ENCODE measurements around the gene CFAP61. TPM values are rescaled to one million over a fixed set of nuclear protein-coding genes. Genes with fewer than 3 reads are reported as not detected.

The CFAP61 gene
- total RNA-seq, 1 donor from 2014 or later, result not detected

- Histone ChIP-seq H3K4me1 (no peaks in the 10 kb centered on the region), H3K27ac (no peak overlapping the region), H3K9me3 (no peaks in the 10 kb centered on the region), H3K4me3 (no peak overlapping the region), H3K36me3 (peaks cover 13% of the 10 kb centered on the region), H3K27me3 (no peaks in the 10 kb centered on the region)
- intact Hi-C loops (cut with DNase I), result no loop called here
- TF ChIP-seq CTCF (IDR thresholded peaks at IDR 0.05), result no peak
- ATAC-seq (no peak), DNase-seq (no peak)
Measured at GRCh38 chr20:20386192-20386591, 333.9 kb downstream of the CFAP61 start.

DNA sequence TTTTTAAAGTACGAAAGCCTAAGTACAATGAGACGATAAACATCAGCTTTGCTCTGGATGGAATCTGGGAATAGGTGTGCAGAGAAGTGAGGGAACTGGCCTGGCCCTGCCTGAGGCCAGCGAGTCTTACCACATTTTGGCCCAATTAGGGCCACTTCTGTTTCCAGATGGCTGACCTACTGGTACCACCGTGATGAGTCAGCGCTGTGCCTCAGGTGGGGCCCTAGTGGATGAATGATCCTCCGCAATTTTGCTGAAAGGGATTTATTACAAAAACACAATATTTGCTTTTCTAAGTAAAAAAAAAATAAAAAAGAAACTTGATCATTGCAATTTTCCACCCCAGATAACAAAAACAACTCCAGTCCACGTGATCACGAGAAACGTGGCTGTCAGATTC, 338.1 kb downstream of the CFAP61 start:
- H3K4me1 ChIP-seq, result no peaks in the 10 kb centered on the region
- no peak for ATAC-seq

GRCh38 chr20:20391115-20391514, 338.8 kb downstream of the CFAP61 start:
- Histone ChIP-seq H3K4me1 (no peaks in the 10 kb centered on the region), H3K27me3 (no peaks in the 10 kb centered on the region), H3K9me3 (no peaks in the 10 kb centered on the region), H3K27ac (no peak overlapping the region), H3K4me3 (no peak overlapping the region), H3K36me3 (peaks cover 50% of the 10 kb centered on the region)
- intact Hi-C loops (cut with DNase I), result no loop called here
- no peak for DNase-seq
- TF ChIP-seq CTCF (IDR thresholded peaks at IDR 0.05), result no peak
- ATAC-seq, result no peak

More for the DNA sequence above, 338.1 kb downstream of the CFAP61 start:
- no peak overlapping the region for H3K4me3 ChIP-seq
- TF ChIP-seq CTCF (IDR thresholded peaks at IDR 0.05), result no peak
- H3K27me3 ChIP-seq, result no peaks in the 10 kb centered on the region
- no peak for DNase-seq
- H3K36me3 ChIP-seq, result peaks cover 49% of the 10 kb centered on the region
- H3K27ac ChIP-seq, result no peak overlapping the region
- intact Hi-C loops (cut with DNase I), result no loop called here
- no peaks in the 10 kb centered on the region for H3K9me3 ChIP-seq

- peaks cover 50% of the 10 kb centered on the region for H3K36me3 ChIP-seq
- no peaks in the 10 kb centered on the region for H3K27me3 ChIP-seq
- no peak overlapping the region for H3K4me3 ChIP-seq
- DNase-seq (no peak), ATAC-seq (no peak)
- TF ChIP-seq CTCF (IDR thresholded peaks at IDR 0.05), result no peak
- H3K9me3 ChIP-seq, result no peaks in the 10 kb centered on the region
- intact Hi-C loops (cut with DNase I), result no loop called here
- H3K4me1 ChIP-seq, result no peaks in the 10 kb centered on the region
- no peak overlapping the region for H3K27ac ChIP-seq
Measured at GRCh38 chr20:20391766-20392165, 339.4 kb downstream of the CFAP61 start.

DNA sequence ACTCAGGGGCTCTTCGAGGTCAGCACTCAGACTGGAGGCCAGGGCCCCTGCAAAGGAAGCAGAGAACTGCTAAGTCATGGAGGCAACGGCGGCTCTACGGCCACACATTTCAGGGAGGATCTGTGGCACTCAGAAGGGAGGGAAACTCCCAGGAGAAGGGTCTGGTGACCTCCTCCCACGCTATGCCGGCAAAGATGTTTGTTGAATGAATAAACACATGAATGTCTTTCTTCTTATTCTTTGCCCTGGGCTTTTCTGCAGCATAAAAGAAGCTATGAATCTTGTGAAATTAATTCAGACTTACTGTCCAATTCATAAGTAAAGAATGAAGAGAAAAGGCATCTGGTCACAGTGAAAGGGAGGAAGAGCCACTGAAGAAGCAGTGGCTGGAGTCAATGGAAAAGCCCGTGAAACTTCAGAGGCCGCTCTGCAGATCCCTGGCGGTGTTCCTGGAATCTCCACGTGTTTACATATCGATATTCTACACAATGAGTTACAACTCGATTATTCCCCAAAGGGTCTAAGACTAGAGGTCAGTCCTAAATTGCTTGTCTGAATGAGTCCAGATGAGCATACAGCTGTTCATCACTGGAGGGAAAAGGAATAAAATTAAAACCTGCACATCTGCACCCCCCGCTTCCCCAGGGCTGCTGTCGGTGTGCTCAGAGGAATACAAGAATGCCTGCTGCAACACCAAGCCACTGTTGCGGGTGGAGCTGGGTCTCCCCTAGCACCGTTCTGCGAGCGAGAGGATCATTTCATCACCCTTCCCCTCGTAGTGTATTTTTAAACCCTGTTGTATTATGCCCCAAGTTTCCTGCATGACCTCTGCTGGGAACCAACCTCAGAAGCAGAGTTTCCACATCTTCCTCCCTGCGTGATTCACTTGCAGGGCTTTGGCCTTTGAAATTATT, 341.1 kb downstream of the CFAP61 start:
- no peak for TF ChIP-seq CTCF (IDR thresholded peaks at IDR 0.05)
- no peak for ATAC-seq
- Histone ChIP-seq H3K27ac (no peak overlapping the region), H3K27me3 (no peaks in the 10 kb centered on the region), H3K4me3 (no peak overlapping the region), H3K9me3 (no peaks in the 10 kb centered on the region), H3K36me3 (peaks cover 62% of the 10 kb centered on the region), H3K4me1 (no peaks in the 10 kb centered on the region)
- intact Hi-C loops (cut with DNase I), result no loop called here
- DNase-seq, result no peak

All from upper lobe of right lung (tissue), 1 donor.